Cerebellar cortex (tissue), 1 donor: Measurements from ENCODE around the gene ECEL1.

Experiments used
- DNase-seq: peaks from one replicate; pipeline ENCODE4 v3.0.0-alpha.2; 2015; ENCODE audit warnings: low spot score

ECEL1 gene

DNA sequence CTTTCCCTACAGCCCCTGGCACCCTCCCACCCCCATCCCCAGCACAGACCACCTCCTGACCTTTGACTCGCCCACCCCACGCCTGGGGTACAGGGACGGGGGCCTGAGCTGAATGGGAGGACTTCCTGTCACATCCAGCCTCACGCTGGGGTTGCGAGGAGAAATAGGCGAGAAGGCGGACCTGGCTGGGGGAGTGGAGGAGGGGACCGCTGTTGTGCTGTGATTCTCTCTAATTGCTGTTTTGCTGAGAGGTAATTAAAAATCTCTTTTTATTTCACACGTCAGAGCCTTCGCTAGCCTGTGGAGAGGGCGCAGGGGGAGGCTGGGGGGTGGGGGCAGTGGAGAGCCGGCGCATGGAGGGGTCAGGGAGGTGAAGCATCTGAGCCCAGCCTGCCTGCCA, 9.7 kb upstream of the ECEL1 start:
- no peak for DNase-seq

DNA sequence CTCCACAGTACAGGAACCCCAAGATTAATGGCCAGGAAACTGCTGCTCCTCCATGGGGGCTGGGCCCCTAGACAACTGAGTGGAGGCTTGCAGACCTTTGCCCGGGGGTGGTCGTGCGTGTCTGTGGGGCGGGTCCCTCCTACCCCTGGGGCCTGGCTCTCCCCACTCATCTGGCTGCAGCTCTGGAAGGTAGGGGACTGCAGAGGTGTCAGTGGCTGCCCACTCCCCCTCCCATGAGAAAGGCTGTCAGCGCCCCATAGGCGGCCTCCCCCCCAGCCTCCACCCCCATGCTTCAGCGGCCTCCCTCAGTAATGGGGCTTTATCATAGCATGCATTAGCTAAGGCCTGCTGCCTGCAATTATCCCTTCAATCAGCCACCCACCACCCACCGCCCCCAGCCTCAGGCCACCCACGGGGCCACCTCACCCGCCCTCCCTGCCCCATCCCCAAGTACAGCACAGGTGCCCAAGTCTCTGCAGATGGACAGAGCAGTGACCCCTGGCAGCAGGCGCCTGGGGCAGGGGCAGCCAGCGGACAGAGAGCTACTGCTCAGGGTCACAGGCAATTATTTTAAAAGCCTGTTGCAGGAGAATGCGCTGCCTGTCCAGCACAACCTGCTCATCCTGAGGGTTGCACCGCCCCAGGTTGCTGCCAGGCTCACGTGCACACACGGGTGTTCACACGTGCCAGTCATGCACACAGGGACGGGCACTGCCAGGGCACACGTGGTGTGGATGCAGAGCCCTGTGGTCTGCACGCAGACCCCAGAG, 9.1 kb upstream of the ECEL1 start:
- DNase-seq = no peak

DNA sequence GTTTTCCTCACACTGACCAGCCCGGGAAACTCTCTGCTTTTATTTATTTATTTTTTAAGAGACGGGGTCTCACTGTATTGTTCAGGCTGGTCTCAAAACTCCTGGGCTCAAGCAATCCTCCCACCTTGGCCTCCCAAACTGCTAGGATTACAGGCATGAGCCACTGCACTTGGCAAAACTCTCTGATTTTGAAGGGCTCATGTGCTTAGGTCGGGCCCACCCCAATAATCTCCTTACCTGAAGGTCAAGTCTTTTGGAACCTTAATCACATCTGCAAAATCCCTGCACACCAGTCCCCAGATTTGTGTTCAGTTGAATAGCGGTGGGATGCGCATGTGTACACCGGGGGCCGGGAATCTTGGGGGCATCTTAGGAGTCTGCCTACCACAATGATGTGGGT, 7.7 kb upstream of the ECEL1 start:
- no peak for DNase-seq

DNA sequence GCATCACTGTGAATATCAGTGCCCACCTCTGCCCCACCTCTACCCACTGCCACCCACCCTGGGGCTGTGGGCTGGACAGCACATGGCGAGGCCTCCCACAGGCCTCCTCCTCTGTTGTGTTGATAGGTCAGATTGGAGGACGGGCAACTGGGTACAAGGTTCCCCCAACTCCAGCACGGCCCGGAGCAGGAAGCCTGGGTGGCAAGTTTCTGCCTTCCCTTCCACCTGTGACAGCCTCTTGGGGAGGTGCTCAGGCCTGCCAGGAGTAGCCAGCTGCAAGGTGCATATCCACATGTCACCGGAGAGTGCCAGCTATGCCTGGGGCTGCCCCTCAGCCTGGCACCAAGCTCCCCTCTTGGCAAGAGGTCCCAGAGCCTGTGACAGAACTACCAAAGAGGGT, 6.9 kb upstream of the ECEL1 start:
- no peak for DNase-seq

DNA sequence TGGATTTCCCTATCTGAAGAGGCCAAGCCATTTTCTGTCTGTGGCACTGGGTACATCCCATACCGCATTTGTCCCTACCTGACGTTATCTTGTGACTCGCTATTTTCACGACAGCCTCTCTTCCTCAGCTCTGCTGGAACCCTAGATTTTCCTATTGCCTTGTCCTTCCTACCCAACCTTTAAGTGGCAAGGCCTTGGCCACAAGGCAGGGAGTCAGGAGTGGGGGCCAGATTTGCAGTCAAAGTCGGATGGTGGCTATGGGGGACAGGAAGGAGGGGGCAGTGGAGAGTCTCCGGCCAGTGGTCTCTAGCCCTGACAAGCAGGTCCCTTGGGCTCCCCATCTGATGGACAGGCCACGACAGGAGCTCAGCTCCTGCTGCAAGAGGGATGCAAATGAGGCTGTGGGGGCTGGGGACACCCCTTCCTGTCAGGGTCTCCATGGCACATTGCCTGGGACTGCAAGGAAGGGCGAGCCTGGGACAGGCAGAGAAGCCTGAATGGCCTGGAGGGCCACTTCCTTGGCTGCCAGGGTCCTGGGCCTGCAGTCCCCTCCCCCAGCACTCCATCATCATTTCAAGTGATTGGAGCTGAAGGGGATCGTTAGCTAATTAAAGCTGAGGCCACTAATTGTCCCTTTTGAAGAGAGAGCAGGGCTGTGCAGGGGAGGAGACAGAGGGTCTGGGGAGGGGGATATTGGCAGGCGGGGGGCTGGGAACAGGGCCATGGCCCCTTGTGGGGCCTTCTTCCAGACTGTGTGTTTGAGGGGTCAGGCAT, 6.3 kb upstream of the ECEL1 start:
- no peak for DNase-seq

DNA sequence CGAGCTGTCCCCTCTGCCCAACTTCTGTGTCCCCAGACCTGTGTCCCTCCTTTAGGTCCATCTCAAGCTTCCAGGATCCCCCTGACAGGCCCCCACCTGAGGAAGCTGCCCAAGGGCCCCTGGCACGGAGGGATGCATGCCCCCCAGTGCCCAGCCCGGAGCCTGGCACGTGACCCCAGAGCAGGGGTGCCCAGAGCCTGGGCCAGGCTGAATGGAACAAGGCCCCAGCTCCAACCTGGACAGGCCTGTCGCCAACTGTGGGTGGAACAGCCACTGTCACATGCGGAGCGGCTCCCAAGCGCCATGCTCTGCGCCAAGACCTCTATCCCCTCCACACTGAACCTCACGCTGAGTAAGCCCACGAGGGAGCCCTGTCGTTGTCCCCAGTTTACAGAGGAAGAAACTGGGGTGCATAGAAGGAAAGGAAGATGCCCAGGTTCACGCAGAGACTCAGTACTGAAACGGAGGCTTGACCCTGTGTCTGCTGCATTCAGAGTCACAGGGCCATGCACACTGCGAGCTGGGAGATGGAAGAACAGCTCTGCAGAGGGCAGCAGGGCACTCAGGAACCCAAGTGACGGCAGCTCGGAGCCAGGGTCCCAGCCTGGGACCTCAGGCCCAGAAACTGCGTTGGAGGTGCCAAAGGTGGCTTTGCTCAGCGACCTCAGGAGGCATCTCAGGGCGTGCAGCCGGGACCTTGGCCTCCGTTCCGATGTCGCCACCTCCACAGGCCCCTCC, 5.5 kb upstream of the ECEL1 start:
- DNase-seq = no peak

DNA sequence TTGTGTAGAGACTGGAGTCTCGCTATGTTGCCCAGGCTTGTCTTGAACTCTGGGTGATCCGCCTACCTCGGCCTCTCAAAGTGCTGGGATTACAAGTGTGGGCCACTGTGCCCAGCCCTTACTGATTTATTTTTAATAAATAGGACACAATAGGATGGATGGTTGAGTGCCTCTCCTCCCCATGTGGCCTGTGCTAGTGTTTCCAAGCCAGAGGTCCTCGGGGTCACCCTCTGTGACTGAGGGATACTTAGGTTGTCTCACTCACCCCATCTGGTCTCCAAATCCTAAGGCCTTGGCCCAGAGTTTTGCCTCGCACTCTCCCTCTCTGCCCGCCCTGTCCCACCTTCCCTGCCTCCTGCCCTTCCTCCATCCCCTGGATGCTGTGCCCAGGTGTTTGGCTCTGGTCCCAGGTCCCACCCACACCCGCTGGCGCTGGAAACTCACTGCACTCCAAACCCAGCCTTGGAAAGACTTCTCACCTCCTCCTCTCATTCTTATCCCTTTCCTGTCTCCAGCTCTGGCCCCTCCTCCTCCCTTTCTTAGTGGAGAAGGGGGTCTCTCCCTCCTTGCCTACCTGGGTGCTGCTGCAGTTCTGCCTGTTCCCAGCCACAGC, 4.7 kb upstream of the ECEL1 start:
- DNase-seq = no peak

DNA sequence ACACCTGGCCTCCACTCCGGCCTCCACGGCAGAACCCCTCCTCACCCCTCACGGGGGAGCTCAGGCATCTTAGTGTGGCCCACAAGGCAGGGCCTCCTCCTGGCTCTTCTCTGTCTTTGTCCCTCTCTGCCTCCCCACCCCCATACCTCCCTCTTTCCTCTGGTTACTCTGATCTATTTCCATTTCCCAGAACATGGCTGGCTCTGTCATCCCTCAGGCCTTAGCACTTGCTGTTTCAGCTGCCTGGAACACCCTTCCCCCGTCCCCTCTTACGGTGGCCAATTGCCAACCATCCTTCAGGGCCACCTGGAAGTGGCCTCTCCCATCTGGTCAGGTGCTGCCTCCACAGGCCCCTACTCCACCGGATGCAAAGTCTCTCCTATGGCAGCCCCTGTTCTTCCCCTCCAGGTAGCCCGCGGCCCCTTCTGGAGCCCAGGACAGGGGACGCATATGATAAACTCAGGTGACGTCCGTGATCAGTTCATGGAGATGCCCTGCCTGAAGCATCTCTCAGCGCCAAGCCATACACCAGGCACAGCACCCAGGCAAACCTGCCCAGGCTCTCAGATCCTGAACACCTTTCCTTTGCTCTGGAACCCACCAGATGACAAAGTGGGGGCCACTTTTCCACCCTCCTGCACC, 3.6 kb upstream of the ECEL1 start:
- no peak for DNase-seq

DNA sequence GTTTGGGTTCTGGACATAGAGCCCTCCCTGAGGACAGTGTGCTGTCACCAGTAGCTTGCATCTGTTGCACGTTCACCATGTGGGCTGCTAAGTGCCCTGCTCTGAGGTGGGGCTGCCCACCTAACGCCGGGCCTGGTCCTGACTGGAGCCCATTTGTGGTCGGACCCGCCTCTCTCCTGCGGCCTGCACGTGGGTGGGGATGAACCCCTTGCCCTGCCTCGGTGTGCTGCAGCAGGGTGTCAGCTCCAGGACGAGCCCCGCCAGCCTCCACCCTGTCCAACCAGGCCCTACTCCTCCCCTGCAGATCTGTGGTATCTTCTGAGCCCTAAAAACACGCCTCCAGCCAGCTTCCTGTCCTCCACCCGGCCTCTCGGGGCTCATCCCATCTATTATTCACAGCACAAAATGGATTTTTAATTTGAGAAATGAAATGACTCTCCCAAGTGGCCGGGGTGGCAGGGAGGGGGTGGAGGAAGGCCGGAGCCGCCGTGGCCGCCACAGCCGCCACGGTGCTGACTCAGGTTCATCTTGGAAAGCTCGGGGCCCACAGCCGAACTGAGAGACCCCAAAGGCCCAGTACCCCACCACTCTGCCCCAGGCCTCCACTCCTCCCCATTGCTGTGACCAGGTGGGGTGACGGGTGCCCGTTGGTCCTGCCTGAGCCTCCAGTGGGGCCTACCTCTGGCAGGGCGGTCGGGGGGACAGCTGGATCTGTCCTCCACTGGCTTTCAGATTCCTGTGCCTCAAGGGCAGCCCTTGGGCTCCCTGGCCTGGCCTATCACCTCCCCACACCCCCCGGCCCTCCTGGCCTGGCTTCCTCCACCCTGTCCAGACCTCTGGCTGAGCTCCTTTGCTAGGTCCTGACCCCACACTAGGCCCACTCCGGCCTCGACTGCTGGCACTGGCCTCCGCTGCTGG, 2.8 kb upstream of the ECEL1 start:
- DNase-seq = no peak

DNA sequence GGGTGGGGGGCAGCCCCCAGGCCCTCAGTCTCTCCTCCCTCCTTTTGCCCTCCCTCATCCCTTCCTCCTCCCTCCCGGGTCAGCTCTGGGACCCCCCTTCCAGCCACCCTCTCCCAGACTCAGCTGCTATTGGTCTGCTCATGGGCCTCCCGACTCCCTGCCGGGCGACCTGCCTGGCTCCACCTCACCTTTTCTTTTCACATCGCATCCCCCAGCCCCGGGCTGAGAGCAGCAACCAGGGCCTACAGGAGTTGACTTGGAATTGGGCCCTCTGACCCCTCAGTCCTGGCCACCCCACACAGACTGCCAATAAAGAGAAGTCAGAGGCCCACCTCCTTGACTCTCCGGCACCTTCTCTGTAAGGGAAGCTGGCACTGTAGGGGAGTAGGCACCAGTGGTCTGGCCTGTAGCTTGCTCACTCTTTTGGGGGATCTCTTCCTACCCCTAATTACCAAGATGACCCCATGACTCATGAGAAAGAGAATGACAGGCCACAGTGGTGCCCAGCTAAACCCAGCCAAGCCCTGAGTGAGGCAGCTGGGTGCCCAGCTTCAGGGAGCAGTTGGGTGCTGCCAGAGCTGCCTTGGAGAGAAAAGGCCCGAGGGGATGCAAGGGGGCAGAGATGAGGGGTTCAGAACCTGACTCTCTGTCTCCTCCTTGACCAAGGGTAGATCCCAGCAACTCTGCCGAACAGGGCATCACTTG, 2.0 kb upstream of the ECEL1 start:
- DNase-seq = no peak

DNA sequence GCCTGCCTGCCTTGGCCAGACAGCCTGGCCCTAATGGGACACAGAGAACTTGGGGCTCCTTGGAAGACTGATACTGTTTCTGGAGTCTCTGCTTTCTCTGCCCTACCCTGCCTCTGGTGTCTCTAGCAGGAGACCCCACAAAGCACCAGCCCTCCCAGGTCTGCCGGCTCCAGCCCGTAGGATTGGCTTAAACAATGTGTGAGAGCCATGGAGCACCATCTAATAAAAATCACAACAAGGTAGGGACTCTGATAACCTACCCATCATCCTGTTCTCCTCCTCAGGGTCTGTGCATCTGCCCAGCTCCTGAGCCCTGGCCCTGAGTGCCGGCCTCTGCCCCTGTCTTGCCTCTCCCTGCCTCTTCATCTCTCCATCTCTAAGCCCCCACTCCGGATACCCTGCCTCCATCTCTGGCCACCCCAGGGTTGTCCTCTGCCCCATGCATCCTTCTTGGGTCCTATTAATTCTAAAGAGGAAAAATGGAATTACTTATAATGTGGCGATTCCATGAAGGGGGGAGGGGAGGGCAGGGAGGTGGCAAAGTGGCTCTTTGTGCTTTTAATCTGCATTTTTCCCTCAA, 1.2 kb upstream of the ECEL1 start:
- DNase-seq = no peak

DNA sequence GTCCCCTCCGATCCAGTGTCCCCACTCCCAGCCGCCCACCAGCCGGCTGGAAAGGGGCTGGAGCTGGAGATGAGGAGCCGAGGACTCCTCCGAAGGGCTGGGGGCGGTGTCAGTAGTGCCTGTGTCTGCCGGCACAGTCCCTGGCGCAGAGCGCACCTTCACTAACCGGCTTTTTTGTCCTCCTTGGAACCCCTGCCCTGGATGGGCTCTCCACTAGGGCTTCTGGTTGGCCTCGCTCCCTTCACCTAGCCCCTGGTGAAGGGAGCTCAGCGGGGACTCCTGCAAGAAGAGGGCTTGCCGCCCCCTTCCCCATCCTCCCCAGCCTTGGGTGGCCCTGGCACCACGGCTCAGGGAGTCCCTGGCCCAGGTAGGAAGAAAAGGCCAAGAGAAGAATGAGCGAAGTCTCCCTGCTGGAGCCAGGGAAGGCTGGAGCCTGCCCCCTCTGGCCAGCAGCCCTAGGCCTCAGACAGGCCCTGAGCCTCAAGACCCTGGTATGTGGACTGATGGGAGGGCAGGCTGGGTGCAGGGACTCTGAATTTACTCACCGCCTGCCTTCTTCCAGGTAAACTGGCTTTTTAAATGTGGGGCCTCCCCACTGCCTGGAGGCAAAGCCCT, 570 bp upstream of the ECEL1 start:
- no peak for DNase-seq

DNA sequence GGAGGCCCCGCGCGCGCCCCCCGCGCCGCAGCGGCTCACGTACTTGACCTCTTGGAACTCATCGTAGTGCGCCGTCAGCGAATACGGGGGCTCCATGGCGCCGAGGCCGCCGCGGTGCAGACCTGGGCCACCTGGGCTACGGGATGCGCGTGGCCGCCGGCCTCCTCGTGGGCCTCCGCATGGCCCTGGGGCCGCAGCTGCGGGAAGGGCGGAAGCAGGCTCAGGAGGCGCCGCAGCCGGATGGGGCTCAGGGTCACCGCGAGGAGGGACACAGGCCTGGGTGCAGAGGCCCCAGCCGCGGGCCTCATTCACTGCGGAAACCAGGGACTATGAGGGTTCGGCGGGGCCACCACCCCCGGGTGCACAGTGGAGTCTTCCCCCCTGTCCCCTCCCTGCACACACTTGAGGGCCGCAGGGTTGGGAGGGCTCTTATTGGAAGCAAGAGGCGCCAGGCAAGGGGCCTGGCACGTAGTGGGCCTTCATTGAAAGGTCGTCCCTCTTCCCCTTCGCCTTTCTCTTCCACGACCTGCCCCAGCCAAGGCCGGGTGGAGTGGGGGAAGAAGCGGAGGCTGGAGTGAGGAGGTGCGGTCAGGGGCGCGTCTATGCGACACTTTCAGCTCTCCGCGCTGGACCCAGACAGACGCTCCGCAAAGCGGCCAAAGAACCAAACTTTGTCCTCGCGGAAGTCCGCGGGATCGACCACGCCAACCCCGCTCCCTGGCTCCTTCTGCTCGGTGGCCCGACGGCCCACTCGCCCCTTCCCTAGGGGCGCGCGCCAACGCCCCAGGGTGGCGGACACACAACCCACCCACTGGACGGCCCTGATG, 863 bp downstream of the ECEL1 start:
- no peak for DNase-seq

DNA sequence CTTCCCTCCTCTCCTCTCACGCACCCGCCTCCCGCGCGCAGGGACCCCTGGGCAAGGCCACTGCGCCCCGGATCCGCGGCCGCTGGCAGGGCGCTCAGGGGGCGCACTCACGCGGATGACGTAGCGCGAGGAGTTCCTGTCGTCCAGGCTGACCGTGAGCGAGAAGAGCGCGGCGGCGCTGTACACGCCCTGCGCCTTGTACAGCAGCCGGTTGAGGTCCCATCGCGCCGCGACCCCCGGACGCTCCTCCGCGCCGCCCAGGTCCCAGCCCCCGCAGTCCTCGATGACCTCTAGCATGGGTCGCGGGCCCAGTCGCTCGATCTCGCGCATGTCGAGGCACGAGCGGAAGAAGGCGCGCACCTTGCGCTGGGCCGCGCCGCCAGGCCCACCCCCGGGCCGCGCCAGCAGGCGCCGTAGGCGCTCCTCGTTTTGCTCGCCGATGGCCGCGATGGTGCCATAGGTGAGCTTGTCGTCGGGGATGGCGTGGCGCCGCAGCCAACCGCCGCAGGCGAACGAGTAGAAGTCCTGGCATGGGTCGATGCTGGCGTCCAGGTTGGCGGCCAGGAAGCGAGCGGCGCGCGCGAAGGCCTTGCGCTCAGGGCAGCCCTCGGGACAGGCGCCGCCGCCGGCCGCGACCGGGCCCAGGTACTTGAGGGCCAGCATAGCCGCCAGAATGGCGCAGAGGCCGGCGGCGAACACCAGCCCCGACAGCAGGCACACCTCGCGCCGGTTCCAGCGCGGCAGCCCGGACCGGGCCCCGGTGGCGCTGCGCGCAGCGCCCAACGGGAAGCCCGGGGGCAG, 1.7 kb downstream of the ECEL1 start:
- DNase-seq = no peak

DNA sequence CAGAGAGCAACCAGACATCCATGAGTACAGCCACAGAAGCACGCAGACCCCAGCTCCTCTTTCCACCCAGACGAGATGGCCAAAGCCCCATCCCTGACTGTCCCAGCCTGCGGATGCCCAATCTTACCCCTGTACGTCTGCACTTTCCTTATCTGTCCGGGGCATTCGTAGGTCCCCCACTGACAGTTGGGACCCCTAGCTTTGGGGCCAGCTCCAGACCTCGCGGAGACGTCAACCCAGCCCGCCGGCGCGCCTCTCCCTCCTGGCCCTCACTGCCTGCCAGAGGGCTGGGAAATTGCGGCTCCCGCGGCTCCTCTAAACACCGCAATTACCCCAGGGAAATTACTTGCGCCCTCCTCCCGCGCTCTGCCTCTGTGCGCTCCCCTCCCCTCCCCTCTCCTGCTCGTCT, 2.3 kb downstream of the ECEL1 start:
- no peak for DNase-seq

DNA sequence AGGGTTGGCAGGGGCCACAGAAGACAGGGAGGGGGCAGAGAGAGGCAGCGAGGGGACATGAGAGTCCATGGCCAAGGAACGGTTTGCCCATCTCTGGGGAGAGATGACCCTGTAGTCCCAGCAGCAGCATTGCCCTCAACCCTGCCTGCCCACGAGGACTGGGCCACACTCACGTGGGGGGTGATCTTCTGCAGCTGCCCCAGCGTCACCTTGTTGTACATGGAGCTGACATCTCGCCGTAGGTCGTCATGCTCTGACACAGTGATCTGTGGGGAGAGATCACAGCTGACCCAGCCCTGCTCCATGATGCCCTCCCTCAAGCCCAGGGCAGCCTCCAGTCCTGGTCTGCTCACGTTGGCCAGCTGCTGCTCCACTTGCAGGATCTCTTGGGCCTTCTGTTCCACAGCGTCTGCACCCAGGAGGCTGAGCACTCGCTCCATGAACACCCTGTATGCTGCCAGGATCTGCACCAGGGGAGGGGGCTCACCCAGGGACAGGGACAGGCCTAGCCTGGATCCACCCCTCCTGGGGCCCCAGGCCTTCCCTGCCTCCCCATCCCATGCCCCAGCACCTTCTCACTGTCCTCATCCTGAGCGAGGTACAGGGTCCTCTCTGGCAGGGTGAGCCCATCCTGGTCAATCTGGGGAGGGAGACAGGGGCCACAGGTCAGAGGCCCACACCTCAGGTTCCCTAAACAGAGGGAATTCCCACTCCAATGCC, 2.8 kb downstream of the ECEL1 start:
- DNase-seq = no peak
